H1 (cell line): Measurements from ENCODE around the gene OTUB1. TPM values are rescaled to one million over a fixed set of nuclear protein-coding genes. Genes with fewer than 3 reads are reported as not detected.

ENCODE experiments used
- polyA plus RNA-seq, 7 experiments: library from polyadenylated mRNA; depleted of rRNA in 3 of 7; stranded (reverse) in 5 of 7; unstranded in 2 of 7; fragments of >200 nt in 5 of 7; fragments of 200-250 nt in 2 of 7; gene quantifications; 1 replicate in 5 of 7; 2 replicates in 1 of 7; 4 replicates in 1 of 7; pipeline versions ENCODE4 v1.2.1 to v1.2.3, GENCODE V29; 2011 to 2013; ENCODE audit warnings: missing spikeins in 2 of 7, mixed read lengths in 2 of 7
- small RNA-seq: library from polyadenylated mRNA; stranded (forward); fragments of <200 nt; extraction: miRNeasy Mini kit (QIAGEN cat#:217004); gene quantifications from one replicate; pipeline ENCODE3, GENCODE V24; 2013; ENCODE audit not compliant: insufficient read depth
- total RNA-seq: library from RNA; stranded (reverse); fragmentation: NEBNext Ultra II Directional; extraction: Animal tissue kit (Norgen Biotek cat#: 25700); gene quantifications from 2 replicates; pipeline ENCODE4 v1.2.1, GENCODE V29; 2021

OTUB1 gene
- total and polyA plus RNA-seq, 2 of the 8 experiments (the other 6 are each of a cell fraction or from before 2014, with no cell fraction given), result 110 to 274 TPM

Small RNAs within 50 kb of the gene (small RNA-seq; reads per million reads assigned to genes)
- gene RNU6-45P, result not detected

Other genes with a start within 250 kb of the OTUB1 start
- 33.8 and 34.0 TPM in 2 replicates for gene ZFTA, start 217.7 kb upstream of the OTUB1 start, total RNA-seq
- 9.5 and 15.4 TPM in 2 replicates for gene ZFTA, start 217.7 kb upstream of the OTUB1 start, polyA plus RNA-seq (2011; rRNA removed)
- 99.7 and 104 TPM in 2 replicates for gene SPINDOC, start 173.0 kb upstream of the OTUB1 start, total RNA-seq
- gene SPINDOC, start 173.0 kb upstream of the OTUB1 start, polyA plus RNA-seq (2011; rRNA removed), result 78.7 and 112 TPM in 2 replicates
- 56.5 and 58.5 TPM in 2 replicates for gene MARK2, start 147.3 kb upstream of the OTUB1 start, total RNA-seq
- gene MARK2, start 147.3 kb upstream of the OTUB1 start, polyA plus RNA-seq (2011; rRNA removed), result 19.3 and 24.4 TPM in 2 replicates
- 78.0 and 80.1 TPM in 2 replicates for gene RCOR2, start 69.3 kb upstream of the OTUB1 start, total RNA-seq
- 54.6 and 75.9 TPM in 2 replicates for gene RCOR2, start 69.3 kb upstream of the OTUB1 start, polyA plus RNA-seq (2011; rRNA removed)
- 31.1 and 34.1 TPM in 2 replicates for gene NAA40, start 47.4 kb upstream of the OTUB1 start, total RNA-seq
- 20.0 and 23.7 TPM in 2 replicates for gene NAA40, start 47.4 kb upstream of the OTUB1 start, polyA plus RNA-seq (2011; rRNA removed)
- gene COX8A, start 11.8 kb upstream of the OTUB1 start, total RNA-seq, result 365 and 413 TPM in 2 replicates
- gene COX8A, start 11.8 kb upstream of the OTUB1 start, polyA plus RNA-seq (2011; rRNA removed), result 1,720 and 2,058 TPM in 2 replicates
- 0.28 and 0.42 TPM in 2 replicates for gene FLRT1, start 49.5 kb downstream of the OTUB1 start, total RNA-seq
- 0.14 and 0.20 TPM in 2 replicates for gene FLRT1, start 49.5 kb downstream of the OTUB1 start, polyA plus RNA-seq (2011; rRNA removed)
- 19.5 and 19.6 TPM in 2 replicates for gene MACROD1, start 179.7 kb downstream of the OTUB1 start, total RNA-seq
- 34.1 and 107 TPM in 2 replicates for gene MACROD1, start 179.7 kb downstream of the OTUB1 start, polyA plus RNA-seq (2011; rRNA removed)
- 316 and 329 TPM in 2 replicates for gene STIP1, start 199.7 kb downstream of the OTUB1 start, total RNA-seq
- gene STIP1, start 199.7 kb downstream of the OTUB1 start, polyA plus RNA-seq (2011; rRNA removed), result 140 and 151 TPM in 2 replicates
- gene FERMT3, start 220.3 kb downstream of the OTUB1 start, total RNA-seq, result 1.4 and 2.7 TPM in 2 replicates
- 3.7 and 5.9 TPM in 2 replicates for gene FERMT3, start 220.3 kb downstream of the OTUB1 start, polyA plus RNA-seq (2011; rRNA removed)
- gene TRPT1, start 239.7 kb downstream of the OTUB1 start, total RNA-seq, result 34.5 and 39.7 TPM in 2 replicates
- gene TRPT1, start 239.7 kb downstream of the OTUB1 start, polyA plus RNA-seq (2011; rRNA removed), result 74.6 and 102 TPM in 2 replicates
- 43.4 and 51.5 TPM in 2 replicates for gene NUDT22, start 239.8 kb downstream of the OTUB1 start, total RNA-seq
- 69.0 and 97.1 TPM in 2 replicates for gene NUDT22, start 239.8 kb downstream of the OTUB1 start, polyA plus RNA-seq (2011; rRNA removed)
- gene DNAJC4, start 244.1 kb downstream of the OTUB1 start, total RNA-seq, result 14.6 and 17.8 TPM in 2 replicates
- gene DNAJC4, start 244.1 kb downstream of the OTUB1 start, polyA plus RNA-seq (2011; rRNA removed), result 31.0 and 34.0 TPM in 2 replicates
- gene VEGFB, start 248.1 kb downstream of the OTUB1 start, total RNA-seq, result 46.1 and 49.6 TPM in 2 replicates
- gene VEGFB, start 248.1 kb downstream of the OTUB1 start, polyA plus RNA-seq (2011; rRNA removed), result 9.3 and 11.4 TPM in 2 replicates